SK-MEL-5 (cell line): ENCODE data around the gene SRD5A1. TPM values are rescaled to one million over a fixed set of nuclear protein-coding genes. Genes with fewer than 3 reads are reported as not detected.
"Not testable (repeated sequence)": the region's sequence is repeated elsewhere in the genome, so short reads cannot be mapped to it uniquely, and the experiment has no call there.

Experiments
- DNase-seq: peaks from one replicate; pipeline ENCODE4 v3.0.0-alpha.2; 2016; ENCODE audit warnings: low read depth, low spot score
- in situ Hi-C: cut with HindIII; loops from 2 replicates; pipeline ENCODE4 v1.10.0; 2016; ENCODE audit warnings: low sequenced_read_pairs, high pct_unique_total_duplicates, low pct_unique_long_range_greater_than_20kb
- total RNA-seq: library from RNA; depleted of rRNA; stranded (reverse); fragments of >200 nt; shearing (Covaris generic); gene quantifications from 2 replicates; pipeline ENCODE4 v1.2.3, GENCODE V29; 2014

SRD5A1 gene
- total RNA-seq, 1 experiment from 2014 or later = 36.9 TPM

DNA sequence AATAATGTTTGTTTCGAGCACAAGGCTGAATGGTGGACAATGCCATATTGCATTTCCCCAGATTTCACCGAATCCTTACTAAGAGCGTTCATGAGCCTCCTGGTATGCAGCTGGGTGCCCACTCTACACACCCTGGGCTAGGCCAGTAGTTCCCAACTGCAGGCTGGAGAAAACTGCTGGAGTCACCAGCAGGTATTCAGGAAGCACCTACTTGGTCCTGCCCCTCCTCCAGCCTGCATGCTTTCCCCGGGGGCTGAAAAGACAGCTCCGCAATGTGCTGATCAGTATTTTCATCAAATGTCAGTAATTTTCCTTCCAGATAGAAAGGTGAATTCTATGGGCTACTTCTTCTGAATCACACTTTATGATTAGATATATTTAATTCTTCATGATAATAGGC is 34.4 kb downstream of the SRD5A1 start:
- in situ Hi-C loops = no loop called here
- no peak for DNase-seq

DNA sequence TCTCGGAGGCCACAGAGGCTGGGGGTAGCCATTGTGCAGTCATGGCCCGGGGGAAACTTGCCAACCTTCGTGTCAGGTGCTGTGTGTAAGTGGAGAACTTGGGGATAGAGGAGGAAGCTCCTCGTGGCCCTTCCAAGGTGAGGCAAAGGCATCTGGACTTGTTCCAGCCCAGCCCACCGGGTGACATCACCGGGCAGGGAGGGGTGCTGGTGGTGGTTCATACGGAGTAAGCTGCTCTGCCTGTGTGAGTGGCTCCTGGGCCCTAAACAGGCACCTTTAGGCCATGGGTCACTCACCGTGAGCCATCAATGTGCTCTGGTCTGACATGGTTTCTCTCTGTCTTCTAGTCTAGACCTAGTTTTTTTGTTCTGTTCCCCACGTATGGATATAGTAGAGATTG is 35.5 kb downstream of the SRD5A1 start:
- DNase-seq, in situ Hi-C loops: not testable (repeated sequence)

DNA sequence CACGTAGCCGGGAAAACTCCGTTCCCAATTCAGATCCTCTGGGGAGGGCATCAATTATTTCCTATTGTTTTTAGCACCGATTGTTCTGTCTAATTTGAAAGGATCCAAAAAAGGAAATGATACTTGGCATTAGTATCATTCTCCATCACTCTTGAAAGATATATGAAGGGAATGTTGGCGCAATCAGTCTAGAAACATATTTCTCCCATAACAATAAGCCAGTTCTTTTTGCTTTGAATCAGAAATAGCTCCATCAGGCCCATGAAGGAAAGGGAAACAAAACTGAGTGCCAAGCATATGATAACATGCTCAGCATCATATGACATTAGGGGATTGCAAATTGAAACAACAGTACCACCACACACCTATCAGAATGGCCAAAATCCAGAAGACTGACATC is 39.8 kb downstream of the SRD5A1 start:
- in situ Hi-C loops = no loop called here
- DNase-seq = no peak

DNA sequence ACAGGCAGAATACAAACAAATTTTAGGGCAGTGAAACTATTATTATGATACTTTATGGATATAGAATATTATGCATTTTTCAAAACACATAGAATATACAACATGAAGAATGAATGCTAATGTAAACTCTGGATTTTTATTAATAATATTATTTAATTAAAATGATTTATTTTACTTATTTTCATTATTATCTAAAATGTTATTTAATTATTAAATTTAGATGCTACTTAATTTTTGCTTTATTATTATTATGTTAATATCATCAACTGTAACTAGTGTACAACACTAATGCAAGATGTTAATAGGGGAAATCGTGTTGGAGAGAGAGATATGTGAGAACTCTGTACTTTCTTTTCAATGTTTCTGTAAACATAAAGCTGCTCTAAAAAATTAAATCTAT is 40.7 kb downstream of the SRD5A1 start:
- no peak for DNase-seq
- in situ Hi-C loops = no loop called here

DNA sequence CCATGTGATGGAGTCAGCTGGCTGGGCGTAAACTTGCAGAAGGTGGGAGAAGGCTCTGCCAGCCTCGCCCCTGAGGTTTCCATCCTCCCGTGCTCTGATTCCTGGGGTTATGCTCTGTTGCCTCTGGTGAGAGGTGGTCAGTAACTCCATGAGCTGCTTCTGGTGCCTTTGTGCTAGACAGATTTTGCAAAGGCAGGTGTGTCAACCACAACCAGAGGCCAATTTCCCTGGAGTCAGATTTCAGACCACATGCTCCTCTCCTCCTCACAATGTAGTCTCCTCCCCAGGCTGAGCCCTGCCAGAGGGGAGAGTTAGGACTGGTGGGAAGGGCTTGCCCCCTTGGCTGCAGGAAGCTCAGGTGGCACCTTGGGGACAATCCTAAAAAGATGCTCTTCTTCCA is 41.2 kb downstream of the SRD5A1 start:
- in situ Hi-C loops = no loop called here
- no peak for DNase-seq

DNA sequence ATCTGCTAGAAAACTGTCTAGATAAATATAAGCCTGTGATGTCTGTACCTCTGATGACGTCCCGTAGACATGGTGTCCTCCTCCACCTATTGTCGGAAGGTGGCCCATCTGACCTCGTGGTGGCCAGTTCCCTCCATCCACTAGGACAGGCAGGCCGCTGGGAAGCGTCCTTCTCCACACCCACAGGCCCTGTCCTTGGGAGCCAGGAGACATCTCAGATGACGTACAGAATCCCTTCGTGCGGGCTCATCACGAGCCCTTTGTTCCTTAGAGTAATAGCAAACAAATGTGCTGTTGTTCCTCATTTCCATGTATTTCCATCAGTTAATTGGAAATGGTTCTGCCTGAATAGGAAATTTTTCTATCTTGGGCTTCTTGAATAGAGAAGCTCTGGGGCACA is 41.6 kb downstream of the SRD5A1 start:
- DNase-seq = peak; percentile 65
- in situ Hi-C loops = no loop called here

DNA sequence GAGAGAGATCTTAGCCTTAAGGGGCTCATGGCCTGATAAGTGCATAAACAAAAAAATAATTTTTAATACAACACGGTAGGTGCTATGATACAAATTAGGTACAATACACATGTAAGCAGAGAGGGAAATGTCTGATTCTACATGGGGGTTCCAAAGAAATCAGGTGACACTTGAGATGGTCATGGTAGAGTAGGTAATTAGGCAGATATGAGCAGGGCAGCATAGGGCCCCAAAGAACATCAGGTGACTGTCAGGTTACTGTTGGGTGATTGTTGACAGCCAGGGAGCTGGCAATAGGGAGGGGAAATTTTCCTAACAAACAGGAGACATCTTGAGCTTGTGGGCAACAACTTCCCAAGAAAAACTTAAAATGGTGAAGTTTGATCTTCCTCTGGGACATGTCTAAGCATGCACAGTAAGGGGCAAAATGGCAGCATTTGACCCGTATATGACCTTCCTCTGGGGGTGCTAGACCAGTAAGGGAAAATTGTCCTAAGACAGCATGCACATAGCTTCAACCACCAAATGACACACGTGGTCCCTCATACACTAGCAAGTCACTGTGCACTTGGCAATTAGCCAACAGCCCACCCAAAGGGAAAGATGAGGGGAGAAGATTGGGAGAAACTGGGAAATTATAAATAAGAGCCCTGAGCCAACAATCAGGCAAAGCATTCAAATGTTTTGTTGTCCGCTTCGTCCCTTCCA is 42.7 kb downstream of the SRD5A1 start:
- DNase-seq = no peak
- in situ Hi-C loops = no loop called here

DNA sequence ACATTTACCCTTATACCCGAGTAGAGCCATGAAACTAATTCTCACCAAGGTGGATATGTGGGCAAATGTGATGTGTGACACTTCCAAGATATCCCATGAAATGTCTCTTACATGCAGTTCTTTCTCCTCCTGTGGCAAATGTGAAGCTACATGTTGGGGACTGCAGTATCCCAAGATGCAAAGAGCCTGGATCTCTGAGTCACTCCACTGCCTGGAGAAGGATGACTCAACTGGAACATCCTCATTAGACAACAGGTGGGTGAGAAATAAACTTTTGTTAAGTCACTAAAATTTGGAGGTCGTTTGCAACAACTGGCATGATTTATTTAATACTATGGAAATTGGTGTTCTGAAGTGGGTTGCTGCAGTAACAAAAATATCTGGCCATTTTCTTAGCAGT is 43.5 kb downstream of the SRD5A1 start:
- in situ Hi-C loops = no loop called here

DNA sequence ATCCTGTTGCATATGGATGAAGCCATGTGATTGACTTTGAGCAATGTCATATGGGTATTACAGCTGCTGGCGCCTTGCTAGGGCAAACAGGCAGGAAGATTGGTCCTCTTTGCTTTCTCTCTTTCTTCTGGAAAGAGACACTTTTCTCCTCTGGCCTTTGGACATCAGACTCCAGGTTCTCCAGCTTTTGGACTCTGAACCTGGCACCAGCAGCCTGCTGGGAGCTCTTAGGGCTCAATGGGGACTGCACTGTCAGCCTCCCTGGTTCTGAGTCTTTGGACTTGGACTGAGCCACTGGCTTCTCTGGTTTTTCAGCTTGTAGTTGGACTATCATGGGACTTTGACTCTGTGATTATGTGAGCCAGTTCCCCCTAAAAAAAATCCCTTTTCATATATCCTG is 45.1 kb downstream of the SRD5A1 start:
- in situ Hi-C loops = no loop called here
- DNase-seq = no peak

More for the DNA sequence above, 43.5 kb downstream of the SRD5A1 start:
- DNase-seq = no peak

DNA sequence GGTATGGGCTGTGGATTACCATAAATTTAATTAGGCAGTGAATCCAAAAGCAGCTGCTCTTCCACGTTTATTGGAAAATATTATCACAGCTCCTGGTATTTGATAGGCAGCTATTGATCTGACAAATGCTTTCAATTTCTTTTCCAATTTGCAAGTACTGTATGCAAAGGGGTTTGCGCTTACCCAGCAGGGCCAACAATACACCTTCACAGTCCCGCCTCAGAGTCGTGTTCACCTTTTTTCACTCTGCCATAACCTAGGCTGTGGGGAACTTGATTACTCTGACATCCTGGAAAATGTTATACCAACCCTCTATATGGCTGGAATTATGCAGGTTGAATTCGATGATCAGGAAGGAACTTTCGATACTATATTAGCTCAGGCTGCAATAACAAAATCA is 47.7 kb downstream of the SRD5A1 start:
- DNase-seq = no peak
- in situ Hi-C loops = no loop called here

DNA sequence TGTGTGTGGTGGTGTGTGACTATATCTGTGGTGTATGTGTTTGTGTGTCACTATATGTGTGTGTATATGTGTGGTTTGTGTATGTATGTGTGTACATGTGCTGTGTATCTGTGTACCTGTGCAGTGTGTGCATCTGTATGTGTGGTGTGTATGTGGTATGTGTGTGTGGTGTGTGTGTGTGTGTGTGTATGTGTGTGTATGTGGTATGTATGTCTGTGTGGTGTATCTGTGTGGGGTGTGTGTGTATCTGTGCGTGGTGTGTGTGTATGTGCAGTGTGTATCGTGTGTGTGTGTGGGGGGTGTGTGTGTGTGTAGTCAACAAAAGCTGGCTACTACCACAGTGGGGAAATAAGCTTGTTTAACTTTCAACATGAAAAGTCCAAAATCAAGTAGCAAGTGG is 48.4 kb downstream of the SRD5A1 start:
- DNase-seq = no peak
- in situ Hi-C loops = no loop called here

DNA sequence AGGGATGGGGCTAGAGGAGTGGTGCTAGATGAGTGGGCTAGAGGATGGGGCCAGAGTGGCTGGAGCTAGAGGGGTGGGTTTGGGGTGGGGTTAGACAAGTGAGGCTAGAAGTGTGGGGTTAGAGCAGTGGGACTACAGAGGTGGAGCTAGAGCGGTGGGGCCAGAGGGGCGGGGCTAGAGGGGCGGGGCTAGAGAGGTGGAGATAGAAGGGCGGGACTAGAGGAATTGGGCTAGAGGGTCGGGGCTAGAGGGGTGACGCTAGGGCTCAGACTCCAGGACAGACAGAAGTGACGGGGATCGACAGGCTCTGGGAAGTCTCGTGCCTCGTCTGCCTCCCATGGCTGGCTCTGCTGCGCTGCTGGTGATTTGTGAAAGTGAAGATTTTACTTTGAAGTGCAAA is 49.0 kb downstream of the SRD5A1 start:
- in situ Hi-C loops = no loop called here
- DNase-seq = peak; percentile 23

DNA sequence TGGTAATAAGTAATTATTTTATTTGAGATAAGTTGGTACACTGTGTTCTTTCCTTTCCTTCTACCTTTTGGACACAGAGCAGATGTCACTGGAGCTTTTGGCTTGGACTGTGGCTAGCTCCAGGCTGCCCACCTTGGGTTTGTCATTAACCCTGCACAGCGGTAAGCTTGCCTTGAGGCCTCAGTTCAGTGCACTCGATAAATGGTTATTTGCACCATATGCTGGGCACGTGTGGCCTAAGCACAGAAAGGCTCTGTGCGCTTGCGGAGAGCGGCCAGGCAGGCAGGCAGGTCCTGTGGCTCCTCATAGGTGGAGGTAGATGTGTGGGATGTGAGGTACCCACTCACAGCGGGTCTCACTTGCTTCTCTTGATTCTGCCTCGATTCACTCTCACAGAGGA is 50.0 kb downstream of the SRD5A1 start:
- DNase-seq = no peak
- in situ Hi-C loops = no loop called here

DNA sequence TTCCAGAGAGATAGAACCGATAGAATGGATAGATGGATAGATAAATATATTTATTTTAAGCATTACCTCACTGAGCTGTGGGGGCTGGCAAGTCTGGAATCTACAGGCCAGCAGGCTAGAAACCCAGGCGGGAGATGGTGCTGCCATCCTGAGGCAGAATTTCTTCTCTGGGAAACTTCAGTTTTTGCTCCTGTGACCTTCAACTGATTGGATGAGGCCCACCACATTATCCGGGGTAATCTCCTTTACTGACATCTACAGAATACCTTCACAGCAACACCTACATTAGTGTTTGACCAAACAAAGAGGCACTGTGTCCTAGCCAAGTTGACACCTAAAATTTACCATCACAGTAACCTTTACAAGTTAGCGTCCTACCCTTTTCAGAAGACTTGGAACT is 50.8 kb downstream of the SRD5A1 start:
- DNase-seq = no peak
- in situ Hi-C loops = no loop called here

DNA sequence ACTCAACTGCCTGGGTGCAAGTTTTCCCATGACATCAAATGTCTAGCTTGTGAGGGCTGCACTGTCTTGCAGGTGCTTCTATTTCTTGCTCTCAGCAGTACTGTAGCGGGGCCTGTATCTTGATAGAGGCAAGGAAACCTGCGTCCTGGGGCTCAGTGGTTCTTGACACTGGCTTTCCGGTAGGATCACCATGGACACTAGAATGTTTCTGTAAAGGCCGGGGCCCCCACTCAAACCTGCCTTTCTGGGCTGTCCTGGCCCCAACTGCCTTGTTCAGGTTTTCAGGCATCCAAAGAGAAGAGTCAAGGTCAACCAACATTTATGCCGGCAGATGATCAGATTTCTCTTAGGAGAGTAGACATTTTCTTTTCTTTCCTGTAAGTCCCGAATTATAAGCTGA is 53.3 kb downstream of the SRD5A1 start:
- no peak for DNase-seq
- in situ Hi-C loops = no loop called here

DNA sequence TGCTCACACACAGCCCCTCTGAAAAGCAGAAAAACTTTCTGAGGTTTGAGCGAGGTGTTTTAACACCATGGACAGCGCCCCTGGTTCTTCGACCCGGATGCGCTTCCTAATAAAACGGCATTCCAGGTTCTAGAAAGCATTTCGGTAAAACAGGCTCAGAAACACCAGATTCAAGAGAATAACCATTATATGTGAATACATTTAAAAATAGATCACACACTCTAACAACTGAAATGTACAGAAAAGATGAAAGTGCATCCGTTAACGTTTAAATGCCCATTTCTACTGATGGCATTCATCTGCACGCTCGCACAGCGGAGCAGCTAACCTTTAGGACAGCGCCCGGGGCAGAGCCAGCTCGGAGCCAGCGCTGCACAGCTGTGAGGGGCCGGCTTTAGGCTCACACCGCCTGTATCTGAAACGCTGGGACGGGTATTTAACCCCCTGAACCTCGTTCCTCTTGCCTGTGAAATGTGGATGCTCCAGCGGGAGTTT is 53.7 kb downstream of the SRD5A1 start:
- in situ Hi-C loops = no loop called here
- peak; percentile 33 for DNase-seq

DNA sequence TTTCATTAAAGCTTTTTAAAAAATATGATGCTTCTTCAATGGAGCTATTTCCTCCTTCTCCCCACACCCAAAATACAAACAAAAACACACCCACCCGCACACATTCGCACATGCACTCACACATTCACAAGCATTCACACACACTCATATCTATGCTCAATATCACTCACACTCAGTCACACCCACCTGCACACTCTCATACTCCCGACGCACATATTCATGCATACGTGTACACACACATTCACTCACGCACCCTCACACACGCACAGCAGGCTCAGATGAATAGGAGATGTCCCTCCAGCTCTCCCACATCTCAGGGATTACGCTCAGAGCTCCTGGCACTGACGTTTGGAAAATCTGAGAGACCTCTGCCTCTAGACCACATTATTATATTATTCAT is 54.3 kb downstream of the SRD5A1 start:
- in situ Hi-C loops = no loop called here
- no peak for DNase-seq

DNA sequence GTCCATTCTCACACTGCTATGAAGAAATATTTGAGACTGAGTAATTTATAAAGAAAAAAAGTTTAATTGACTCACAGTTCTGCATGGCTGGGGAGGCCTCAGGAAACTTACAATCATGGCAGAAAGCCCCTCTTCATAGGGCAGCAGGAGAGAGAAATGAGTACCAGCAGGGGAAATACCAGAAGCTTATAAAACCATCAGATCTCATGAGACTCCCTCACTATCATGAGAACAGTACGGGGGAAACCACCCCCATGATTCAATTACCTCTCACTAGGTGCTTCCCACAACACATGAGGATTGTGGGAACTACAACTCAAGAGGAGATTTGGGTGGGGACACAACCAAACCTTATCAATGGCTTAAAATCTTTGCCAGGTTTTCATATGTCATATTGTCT is 59.7 kb downstream of the SRD5A1 start:
- in situ Hi-C loops = no loop called here
- no peak for DNase-seq

DNA sequence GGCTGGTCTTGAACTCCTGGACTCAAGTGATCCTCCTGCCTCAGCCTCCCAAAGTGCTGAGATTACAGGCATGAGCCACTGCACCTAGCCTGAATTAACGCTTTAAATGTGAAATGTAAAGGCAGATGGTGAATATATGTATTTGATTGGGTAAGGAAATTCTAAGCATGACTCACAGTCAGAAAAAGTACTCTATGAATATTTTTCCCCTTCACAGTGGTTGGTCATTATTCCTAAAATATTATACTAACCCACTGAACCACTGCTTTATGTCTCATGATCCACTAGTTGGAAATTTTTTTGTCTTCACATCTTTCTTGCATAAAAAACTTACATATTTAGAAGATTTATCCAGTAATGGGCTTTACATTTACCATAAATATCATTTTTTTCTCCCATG is 65.5 kb downstream of the SRD5A1 start:
- in situ Hi-C loops = no loop called here

DNA sequence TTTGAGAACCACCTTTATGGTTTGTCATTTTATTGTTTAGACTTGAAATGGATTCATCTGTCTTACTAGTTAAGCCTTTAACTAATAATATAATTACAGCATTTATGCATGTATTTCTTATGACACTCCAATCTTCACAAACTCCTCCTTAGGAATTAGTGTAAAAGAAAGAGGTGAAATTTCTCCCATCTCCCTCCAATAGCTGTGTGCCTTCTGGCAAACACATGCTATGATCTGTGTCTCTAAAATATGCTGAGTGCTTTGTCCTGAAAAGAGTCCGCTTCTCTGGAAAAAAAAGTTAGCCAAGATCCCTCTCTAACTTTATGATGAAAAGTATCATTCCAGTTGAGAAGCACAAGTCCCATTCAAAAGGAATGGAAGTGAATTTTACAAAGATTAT is 66.1 kb downstream of the SRD5A1 start:
- DNase-seq = no peak
- in situ Hi-C loops = no loop called here

More for the DNA sequence above, 65.5 kb downstream of the SRD5A1 start:
- DNase-seq = no peak
